ENCODE results near the gene SLMAP. TPM values are rescaled to one million over a fixed set of nuclear protein-coding genes. Genes with fewer than 3 reads are reported as not detected.
A peak's percentile ranks its signal among the peaks of the same experiment; 100 is the strongest.

SLMAP gene
- total and polyA plus RNA-seq, 2 of the 13 experiments (the other 11 are each of a cell fraction or from before 2014, with no cell fraction given), result 24.0 to 48.3 TPM

DNA sequence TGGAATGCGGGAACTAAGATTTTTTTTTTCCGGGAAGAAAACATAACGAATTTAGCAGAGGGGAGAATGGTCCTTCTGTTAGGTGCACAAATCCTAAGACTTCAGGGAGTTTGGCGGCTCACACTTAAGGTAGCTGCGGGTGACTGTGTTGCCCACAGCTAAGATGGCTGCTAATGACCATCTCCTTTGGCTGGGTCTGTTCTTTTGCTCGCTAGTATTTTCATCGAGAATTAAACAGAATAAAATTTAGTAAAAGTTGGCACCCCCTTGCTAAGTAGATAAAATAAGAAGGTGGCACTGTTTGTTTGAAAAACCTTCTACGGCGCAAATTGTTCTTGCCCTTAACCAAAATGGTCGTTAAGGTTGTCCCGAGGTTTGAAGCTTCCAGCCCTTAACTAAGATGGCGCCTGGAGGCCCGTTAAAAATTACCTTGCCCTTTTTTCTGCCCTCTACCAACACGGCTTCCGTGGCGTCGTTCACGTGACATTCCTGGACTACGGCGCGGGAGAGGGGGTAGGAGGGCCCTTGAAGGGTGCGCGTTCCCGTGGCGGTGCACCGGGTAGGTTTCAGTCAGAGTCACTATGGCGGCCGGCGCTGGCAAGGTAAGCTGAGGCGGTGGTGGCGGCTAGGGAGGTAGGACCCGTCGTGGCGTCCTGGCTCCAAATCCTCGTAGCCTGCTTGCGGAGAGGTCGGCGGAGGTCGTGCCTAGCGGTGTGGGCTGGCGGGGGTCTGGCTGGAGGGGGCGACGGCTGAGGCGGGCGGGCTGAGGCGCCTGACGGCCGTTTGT is at the start of gene SLMAP (continued):
- TF ChIP-seq, protein P1, sequence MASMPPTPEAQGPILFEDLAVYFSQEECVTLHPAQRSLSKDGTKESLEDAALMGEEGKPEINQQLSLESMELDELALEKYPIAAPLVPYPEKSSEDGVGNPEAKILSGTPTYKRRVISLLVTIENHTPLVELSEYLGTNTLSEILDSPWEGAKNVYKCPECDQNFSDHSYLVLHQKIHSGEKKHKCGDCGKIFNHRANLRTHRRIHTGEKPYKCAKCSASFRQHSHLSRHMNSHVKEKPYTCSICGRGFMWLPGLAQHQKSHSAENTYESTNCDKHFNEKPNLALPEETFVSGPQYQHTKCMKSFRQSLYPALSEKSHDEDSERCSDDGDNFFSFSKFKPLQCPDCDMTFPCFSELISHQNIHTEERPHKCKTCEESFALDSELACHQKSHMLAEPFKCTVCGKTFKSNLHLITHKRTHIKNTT (CRISPR knock-in tag; IDR thresholded peaks at IDR 0.05), result no peak
- peak; percentile 29; the same call in 1 of the 2 replicates for TF ChIP-seq EEA1 (CRISPR knock-in tag; IDR thresholded peaks at IDR 0.05; ENCODE audit: borderline replicate concordance)
- peak; percentile 94 for TF ChIP-seq HDAC1 (CRISPR knock-in tag; IDR thresholded peaks at IDR 0.05)
- TF ChIP-seq ZSCAN31 (CRISPR knock-in tag; IDR thresholded peaks at IDR 0.05; ENCODE audit: low read depth), result peak; percentile 92
- no peak; the same call in 1 of the 2 replicates for TF ChIP-seq PPARG (CRISPR knock-in tag; conservative IDR thresholded peaks at IDR 0.05)
- TF ChIP-seq NAIF1 (CRISPR knock-in tag; IDR thresholded peaks at IDR 0.05; ENCODE audit: borderline replicate concordance), result peak; percentile 2; the same call in 1 of the 2 replicates
- TF ChIP-seq YEATS2 (CRISPR knock-in tag; IDR thresholded peaks at IDR 0.05; ENCODE audit: borderline replicate concordance), result peak; percentile 87
- peak; percentile 65 for TF ChIP-seq ZSCAN21 (CRISPR knock-in tag; IDR thresholded peaks at IDR 0.05; ENCODE audit: borderline replicate concordance)
- TF ChIP-seq, protein P2, sequence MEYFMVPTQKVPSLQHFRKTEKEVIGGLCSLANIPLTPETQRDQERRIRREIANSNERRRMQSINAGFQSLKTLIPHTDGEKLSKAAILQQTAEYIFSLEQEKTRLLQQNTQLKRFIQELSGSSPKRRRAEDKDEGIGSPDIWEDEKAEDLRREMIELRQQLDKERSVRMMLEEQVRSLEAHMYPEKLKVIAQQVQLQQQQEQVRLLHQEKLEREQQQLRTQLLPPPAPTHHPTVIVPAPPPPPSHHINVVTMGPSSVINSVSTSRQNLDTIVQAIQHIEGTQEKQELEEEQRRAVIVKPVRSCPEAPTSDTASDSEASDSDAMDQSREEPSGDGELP (IDR thresholded peaks at IDR 0.05; ENCODE audit: borderline replicate concordance, low read depth), result no peak
- TF ChIP-seq RCOR2 (CRISPR knock-in tag; IDR thresholded peaks at IDR 0.05), result 0 out of 2 replicates have a peak, but pooled peaks have one; percentile 19
- TF ChIP-seq ZNF616 (CRISPR knock-in tag; IDR thresholded peaks at IDR 0.05; ENCODE audit: low read depth), result peak; percentile 45; the same call in 1 of the 2 replicates
- TF ChIP-seq NBN (conservative IDR thresholded peaks at IDR 0.05), result no peak
- TF ChIP-seq ZNF256 (CRISPR knock-in tag; conservative IDR thresholded peaks at IDR 0.05), result no peak
- peak; percentile 82; the same call in 1 of the 2 replicates for TF ChIP-seq ZNF841 (CRISPR knock-in tag; IDR thresholded peaks at IDR 0.05; ENCODE audit: borderline replicate concordance)
- TF ChIP-seq, protein P3, sequence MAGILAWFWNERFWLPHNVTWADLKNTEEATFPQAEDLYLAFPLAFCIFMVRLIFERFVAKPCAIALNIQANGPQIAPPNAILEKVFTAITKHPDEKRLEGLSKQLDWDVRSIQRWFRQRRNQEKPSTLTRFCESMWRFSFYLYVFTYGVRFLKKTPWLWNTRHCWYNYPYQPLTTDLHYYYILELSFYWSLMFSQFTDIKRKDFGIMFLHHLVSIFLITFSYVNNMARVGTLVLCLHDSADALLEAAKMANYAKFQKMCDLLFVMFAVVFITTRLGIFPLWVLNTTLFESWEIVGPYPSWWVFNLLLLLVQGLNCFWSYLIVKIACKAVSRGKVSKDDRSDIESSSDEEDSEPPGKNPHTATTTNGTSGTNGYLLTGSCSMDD (CRISPR knock-in tag; IDR thresholded peaks at IDR 0.05), result no peak
- peak in 1 of 2 experiments; percentile 24; a peak in 3 of 4 replicates for TF ChIP-seq NR2F1 (CRISPR knock-in tag; IDR thresholded peaks at IDR 0.05)
- TF ChIP-seq, protein P4, sequence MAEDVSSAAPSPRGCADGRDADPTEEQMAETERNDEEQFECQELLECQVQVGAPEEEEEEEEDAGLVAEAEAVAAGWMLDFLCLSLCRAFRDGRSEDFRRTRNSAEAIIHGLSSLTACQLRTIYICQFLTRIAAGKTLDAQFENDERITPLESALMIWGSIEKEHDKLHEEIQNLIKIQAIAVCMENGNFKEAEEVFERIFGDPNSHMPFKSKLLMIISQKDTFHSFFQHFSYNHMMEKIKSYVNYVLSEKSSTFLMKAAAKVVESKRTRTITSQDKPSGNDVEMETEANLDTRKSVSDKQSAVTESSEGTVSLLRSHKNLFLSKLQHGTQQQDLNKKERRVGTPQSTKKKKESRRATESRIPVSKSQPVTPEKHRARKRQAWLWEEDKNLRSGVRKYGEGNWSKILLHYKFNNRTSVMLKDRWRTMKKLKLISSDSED (CRISPR knock-in tag; IDR thresholded peaks at IDR 0.05), result no peak
- no peak; the same call in 1 of the 2 replicates for TF ChIP-seq GATA4 (IDR thresholded peaks at IDR 0.05; ENCODE audit: borderline replicate concordance, low read depth)
- TF ChIP-seq, protein P5, sequence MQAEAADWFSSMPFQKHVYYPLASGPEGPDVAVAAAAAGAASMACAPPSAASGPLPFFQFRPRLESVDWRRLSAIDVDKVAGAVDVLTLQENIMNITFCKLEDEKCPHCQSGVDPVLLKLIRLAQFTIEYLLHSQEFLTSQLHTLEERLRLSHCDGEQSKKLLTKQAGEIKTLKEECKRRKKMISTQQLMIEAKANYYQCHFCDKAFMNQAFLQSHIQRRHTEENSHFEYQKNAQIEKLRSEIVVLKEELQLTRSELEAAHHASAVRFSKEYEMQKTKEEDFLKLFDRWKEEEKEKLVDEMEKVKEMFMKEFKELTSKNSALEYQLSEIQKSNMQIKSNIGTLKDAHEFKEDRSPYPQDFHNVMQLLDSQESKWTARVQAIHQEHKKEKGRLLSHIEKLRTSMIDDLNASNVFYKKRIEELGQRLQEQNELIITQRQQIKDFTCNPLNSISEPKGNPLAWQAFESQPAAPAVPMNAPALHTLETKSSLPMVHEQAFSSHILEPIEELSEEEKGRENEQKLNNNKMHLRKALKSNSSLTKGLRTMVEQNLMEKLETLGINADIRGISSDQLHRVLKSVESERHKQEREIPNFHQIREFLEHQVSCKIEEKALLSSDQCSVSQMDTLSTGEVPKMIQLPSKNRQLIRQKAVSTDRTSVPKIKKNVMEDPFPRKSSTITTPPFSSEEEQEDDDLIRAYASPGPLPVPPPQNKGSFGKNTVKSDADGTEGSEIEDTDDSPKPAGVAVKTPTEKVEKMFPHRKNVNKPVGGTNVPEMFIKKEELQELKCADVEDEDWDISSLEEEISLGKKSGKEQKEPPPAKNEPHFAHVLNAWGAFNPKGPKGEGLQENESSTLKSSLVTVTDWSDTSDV (CRISPR knock-in tag; IDR thresholded peaks at IDR 0.05), result no peak
- TF ChIP-seq ZEB1 (IDR thresholded peaks at IDR 0.05; ENCODE audit: insufficient replicate concordance, low read depth), result peak; percentile 50
- no peak for TF ChIP-seq MBNL3 (CRISPR knock-in tag; conservative IDR thresholded peaks at IDR 0.05)
